HEK293 (cell line): Measurements from ENCODE around the gene GAS7.

Experiments
- CTCF ChIA-PET: fragments of 350-600 bp; formaldehyde crosslinking; extraction: SDS; loops from one replicate; lab custom pipeline; 2021; ENCODE audit warnings: antibody characterized with exemption; lab: Yijun Ruan, JAX
- POLR2A ChIA-PET: fragments of 300-600 bp; formaldehyde crosslinking; extraction: SDS; loops from one replicate; lab custom pipeline; 2020; ENCODE audit warnings: antibody characterized with exemption, inconsistent platforms; lab: Yijun Ruan, JAX
- H3K27ac ChIP-seq: fragments of 200-500 bp; sonication (Bioruptor generic); 2 replicates; pipeline ENCODE4 v1.5.1; 2014; ENCODE audit warnings: low read depth, low read length, control low read depth, inconsistent platforms; ENCODE audit errors: extremely low read depth
- H3K36me3 ChIP-seq, 2 experiments: fragments of 200-500 bp in 1 of 2; sonication (Bioruptor generic) in 1 of 2; 1 replicate in 1 of 2; 2 replicates in 1 of 2; pipeline ENCODE4 v1.5.1; 2014 to 2017; ENCODE audit warnings: inconsistent platforms in 2 of 2, low read length in 2 of 2; ENCODE audit not compliant: control insufficient read depth in 2 of 2, insufficient read depth in 1 of 2
- H3K4me1 ChIP-seq: fragments of 200-500 bp; sonication (Bioruptor generic); 2 replicates; pipeline ENCODE4 v1.5.1; 2014; ENCODE audit warnings: mild to moderate bottlenecking, low read length, inconsistent platforms; ENCODE audit not compliant: control insufficient read depth, insufficient read depth
- H3K4me3 ChIP-seq: 2 replicates; pipeline ENCODE4 v1.5.1; 2011; ENCODE audit warnings: low read depth, mild to moderate bottlenecking, control low read depth, low read length, moderate library complexity
- H3K9me3 ChIP-seq: fragments of 200-500 bp; sonication (Bioruptor generic); 2 replicates; pipeline ENCODE4 v1.5.1; 2014; ENCODE audit warnings: low read depth, low read length, inconsistent platforms; ENCODE audit not compliant: control insufficient read depth, insufficient read depth
- GLIS2 ChIP-seq: fragments of 450-650 bp; formaldehyde crosslinking; IDR thresholded peaks from 2 replicates; pipeline ENCODE4 v1.5.1; 2016; ENCODE audit warnings: missing biosample characterization, missing genetic modification characterization
- IKZF3 ChIP-seq: fragments of 450-650 bp; IDR thresholded peaks from 2 replicates; pipeline ENCODE4 v1.5.0; 2018; ENCODE audit warnings: missing biosample characterization, mild to moderate bottlenecking, missing genetic modification characterization, moderate library complexity
- PBX3 ChIP-seq: sonication (generic); formaldehyde crosslinking; IDR thresholded peaks from 2 replicates; pipeline ENCODE4 v1.8.1; 2022; ENCODE audit warnings: mild to moderate bottlenecking, moderate library complexity, missing genetic modification reagents
- PRDM4 ChIP-seq: fragments of 450-650 bp; formaldehyde crosslinking; IDR thresholded peaks from 2 replicates; pipeline ENCODE4 v1.5.1; 2017; ENCODE audit warnings: missing biosample characterization, missing genetic modification characterization
- YY2 ChIP-seq: fragments of 450-650 bp; formaldehyde crosslinking; IDR thresholded peaks from 2 replicates; pipeline ENCODE4 v1.5.1; 2016; ENCODE audit warnings: missing biosample characterization, missing genetic modification characterization
- ZBTB20 ChIP-seq: fragments of 450-650 bp; formaldehyde crosslinking; IDR thresholded peaks from 2 replicates; pipeline ENCODE4 v1.5.1; 2016; ENCODE audit warnings: missing biosample characterization, missing genetic modification characterization
- ZBTB26 ChIP-seq: fragments of 450-650 bp; formaldehyde crosslinking; optimal IDR thresholded peaks from 2 replicates; pipeline ENCODE3; 2016; ENCODE audit warnings: missing biosample characterization, mild to moderate bottlenecking, missing genetic modification characterization
- ZIC2 ChIP-seq: fragments of 450-650 bp; formaldehyde crosslinking; IDR thresholded peaks from 2 replicates; pipeline ENCODE4 v1.5.1; 2016; ENCODE audit warnings: missing biosample characterization, missing genetic modification characterization
- ZNF121 ChIP-seq: fragments of 450-650 bp; formaldehyde crosslinking; IDR thresholded peaks from 2 replicates; pipeline ENCODE4 v1.5.1; 2016; ENCODE audit warnings: missing biosample characterization, missing genetic modification characterization
- ZNF211 ChIP-seq: fragments of 450-650 bp; formaldehyde crosslinking; IDR thresholded peaks from 2 replicates; pipeline ENCODE4 v1.5.1; 2016; ENCODE audit warnings: low read depth, missing biosample characterization, missing genetic modification characterization
- ZNF221 ChIP-seq: fragments of 450-650 bp; formaldehyde crosslinking; IDR thresholded peaks from 2 replicates; pipeline ENCODE4 v1.5.1; 2017; ENCODE audit warnings: missing biosample characterization, missing genetic modification characterization, borderline replicate concordance
- ZNF26 ChIP-seq: fragments of 450-650 bp; formaldehyde crosslinking; IDR thresholded peaks from 2 replicates; pipeline ENCODE4 v1.5.1; 2016; ENCODE audit warnings: missing biosample characterization, missing genetic modification characterization
- ZNF280D ChIP-seq: fragments of 450-650 bp; formaldehyde crosslinking; IDR thresholded peaks from 2 replicates; pipeline ENCODE4 v1.5.1; 2016; ENCODE audit warnings: missing biosample characterization, missing genetic modification characterization
- ZNF362 ChIP-seq: fragments of 450-650 bp; formaldehyde crosslinking; IDR thresholded peaks from 2 replicates; pipeline ENCODE4 v1.5.1; 2016; ENCODE audit warnings: missing biosample characterization, missing genetic modification characterization
- ZNF521 ChIP-seq: fragments of 450-650 bp; formaldehyde crosslinking; IDR thresholded peaks from 2 replicates; pipeline ENCODE4 v1.5.1; 2017; ENCODE audit warnings: missing biosample characterization, mild to moderate bottlenecking, missing genetic modification characterization
- ZNF555 ChIP-seq: fragments of 450-650 bp; formaldehyde crosslinking; conservative IDR thresholded peaks from 2 replicates; pipeline ENCODE4 v1.5.1; 2017; ENCODE audit warnings: missing biosample characterization, mild to moderate bottlenecking, missing genetic modification characterization, inconsistent platforms
- ZNF623 ChIP-seq: fragments of 450-650 bp; formaldehyde crosslinking; IDR thresholded peaks from 2 replicates; pipeline ENCODE4 v1.5.1; 2016; ENCODE audit warnings: missing biosample characterization, missing genetic modification characterization
- ZNF624 ChIP-seq: fragments of 450-650 bp; formaldehyde crosslinking; IDR thresholded peaks from 2 replicates; pipeline ENCODE4 v1.5.1; 2017; ENCODE audit warnings: missing biosample characterization, missing genetic modification characterization
- ZNF639 ChIP-seq: fragments of 450-650 bp; formaldehyde crosslinking; IDR thresholded peaks from 2 replicates; pipeline ENCODE4 v1.5.1; 2016; ENCODE audit warnings: missing biosample characterization, missing genetic modification characterization
- ZSCAN5A ChIP-seq: fragments of 450-650 bp; formaldehyde crosslinking; IDR thresholded peaks from 2 replicates; pipeline ENCODE4 v1.5.1; 2016; ENCODE audit warnings: missing biosample characterization, missing genetic modification characterization

Gene GAS7

GRCh38 chr17:9958586-9959281 lies 239.7 kb downstream of the GAS7 start (continued):
- TF ChIP-seq PRDM4 (no peak), ZIC2 (tag by site-specific recombination) (no peak), ZNF623 (tag by site-specific recombination) (no peak), ZSCAN5A (tag by site-specific recombination) (no peak)

- no peak overlapping the region for H3K4me3 ChIP-seq
- H3K9me3 ChIP-seq, result no peaks in the 10 kb centered on the region
- TF ChIP-seq GLIS2 (tag by site-specific recombination), result no peak
- TF ChIP-seq ZBTB20 (tag by site-specific recombination), result no peak
- TF ChIP-seq IKZF3 (tag by site-specific recombination), result no peak
- no peak for TF ChIP-seq ZBTB26 (tag by site-specific recombination)
- TF ChIP-seq ZNF280D (tag by site-specific recombination), result no peak
- TF ChIP-seq ZNF362, result no peak
- TF ChIP-seq ZNF624 (tag by site-specific recombination), result no peak
- no peak for TF ChIP-seq ZNF521 (tag by site-specific recombination)
- TF ChIP-seq PBX3, result no peak
- no peak for TF ChIP-seq ZNF121 (tag by site-specific recombination)
- no peak for TF ChIP-seq ZNF221 (tag by site-specific recombination)
- TF ChIP-seq YY2 (tag by site-specific recombination), result no peak
- no peak for TF ChIP-seq ZNF639 (tag by site-specific recombination)
- TF ChIP-seq ZNF211 (tag by site-specific recombination), result no peak
- no peak for TF ChIP-seq ZNF555 (tag by site-specific recombination)
- no peak for TF ChIP-seq ZNF26 (tag by site-specific recombination)
- no peaks in the 10 kb centered on the region for H3K36me3 ChIP-seq
- ChIA-PET CTCF (interaction anchor here (0.8 to 9.6 kb wide), 3 partner anchors 14 to 30 kb away, joined by 3 to 93 read pairs (median 5); no protein-coding TSS in a partner anchor), POLR2A (interaction anchor here (0.6 kb wide), 1 partner anchor 85 kb away, joined by 8 read pairs; no protein-coding TSS in a partner anchor)
- no peaks in the 10 kb centered on the region for H3K4me1 ChIP-seq
- H3K27ac ChIP-seq, result no peak overlapping the region
Measured at GRCh38 chr17:9957244-9957643, 241.2 kb downstream of the GAS7 start.
